GM10266 (cell line): Measurements from ENCODE around the gene MRPL38.
"Not testable (repeated sequence)": the region's sequence is repeated elsewhere in the genome, so short reads cannot be mapped to it uniquely, and the experiment has no call there.

Experiments
- DNase-seq: peaks from one replicate; pipeline ENCODE4 v3.0.0; 2012; ENCODE audit errors: extremely low spot score
- TF ChIP-seq, protein P1 (sequence below): IDR thresholded peaks from 2 replicates; pipeline ENCODE4 v1.5.1; 2012; ENCODE audit warnings: mild to moderate bottlenecking, low read depth; ENCODE audit not compliant: control insufficient read depth, insufficient read depth; ENCODE audit errors: missing control alignments

MRPL38 gene

DNA sequence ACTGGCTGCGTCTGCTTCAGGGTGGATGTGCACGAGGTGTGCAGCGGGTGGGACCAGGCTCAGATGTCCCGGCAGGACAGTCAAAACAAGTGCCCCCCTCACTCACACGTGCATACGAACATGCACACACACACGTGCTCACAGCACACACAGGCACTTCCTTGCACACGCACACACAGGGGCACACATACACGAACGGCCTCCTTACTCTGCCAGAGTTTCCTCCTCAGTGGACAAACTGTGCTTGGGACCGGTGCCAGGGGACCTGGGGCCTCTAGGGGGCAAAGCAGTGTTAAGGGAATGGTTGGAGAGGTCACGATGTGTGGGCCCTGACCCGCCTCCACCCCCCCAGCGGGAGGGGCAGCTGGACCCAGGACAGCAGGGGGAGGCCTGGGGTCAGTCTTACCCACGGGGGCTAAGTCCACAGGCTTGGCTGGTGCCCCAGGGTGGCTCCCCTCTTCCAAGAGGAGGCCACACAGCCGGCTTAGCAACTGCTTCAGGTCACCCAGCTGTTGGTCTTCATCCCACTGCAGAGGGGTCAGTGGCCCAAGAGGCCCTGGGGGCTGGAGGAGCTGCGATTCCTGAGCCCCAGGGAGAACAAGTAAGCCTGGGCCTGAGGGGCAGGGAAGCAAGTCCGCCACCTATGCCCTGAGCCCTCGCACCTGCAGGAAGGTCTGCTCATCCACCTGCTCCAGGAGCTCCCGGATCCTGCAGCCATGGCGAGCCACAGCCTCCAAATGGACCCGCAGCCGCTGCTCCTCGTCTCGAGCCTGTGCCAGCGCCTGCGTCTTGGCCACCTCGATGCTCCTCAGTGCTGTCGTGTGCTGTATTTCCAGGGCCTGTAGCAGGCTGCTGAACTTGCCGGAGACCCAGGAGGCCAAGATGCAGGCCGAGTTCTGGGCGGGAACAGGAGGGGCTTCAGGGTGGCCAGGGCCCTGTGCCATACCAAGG is 12.8 kb downstream of the MRPL38 start:
- TF ChIP-seq, protein P1, sequence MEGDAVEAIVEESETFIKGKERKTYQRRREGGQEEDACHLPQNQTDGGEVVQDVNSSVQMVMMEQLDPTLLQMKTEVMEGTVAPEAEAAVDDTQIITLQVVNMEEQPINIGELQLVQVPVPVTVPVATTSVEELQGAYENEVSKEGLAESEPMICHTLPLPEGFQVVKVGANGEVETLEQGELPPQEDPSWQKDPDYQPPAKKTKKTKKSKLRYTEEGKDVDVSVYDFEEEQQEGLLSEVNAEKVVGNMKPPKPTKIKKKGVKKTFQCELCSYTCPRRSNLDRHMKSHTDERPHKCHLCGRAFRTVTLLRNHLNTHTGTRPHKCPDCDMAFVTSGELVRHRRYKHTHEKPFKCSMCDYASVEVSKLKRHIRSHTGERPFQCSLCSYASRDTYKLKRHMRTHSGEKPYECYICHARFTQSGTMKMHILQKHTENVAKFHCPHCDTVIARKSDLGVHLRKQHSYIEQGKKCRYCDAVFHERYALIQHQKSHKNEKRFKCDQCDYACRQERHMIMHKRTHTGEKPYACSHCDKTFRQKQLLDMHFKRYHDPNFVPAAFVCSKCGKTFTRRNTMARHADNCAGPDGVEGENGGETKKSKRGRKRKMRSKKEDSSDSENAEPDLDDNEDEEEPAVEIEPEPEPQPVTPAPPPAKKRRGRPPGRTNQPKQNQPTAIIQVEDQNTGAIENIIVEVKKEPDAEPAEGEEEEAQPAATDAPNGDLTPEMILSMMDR = no peak

DNA sequence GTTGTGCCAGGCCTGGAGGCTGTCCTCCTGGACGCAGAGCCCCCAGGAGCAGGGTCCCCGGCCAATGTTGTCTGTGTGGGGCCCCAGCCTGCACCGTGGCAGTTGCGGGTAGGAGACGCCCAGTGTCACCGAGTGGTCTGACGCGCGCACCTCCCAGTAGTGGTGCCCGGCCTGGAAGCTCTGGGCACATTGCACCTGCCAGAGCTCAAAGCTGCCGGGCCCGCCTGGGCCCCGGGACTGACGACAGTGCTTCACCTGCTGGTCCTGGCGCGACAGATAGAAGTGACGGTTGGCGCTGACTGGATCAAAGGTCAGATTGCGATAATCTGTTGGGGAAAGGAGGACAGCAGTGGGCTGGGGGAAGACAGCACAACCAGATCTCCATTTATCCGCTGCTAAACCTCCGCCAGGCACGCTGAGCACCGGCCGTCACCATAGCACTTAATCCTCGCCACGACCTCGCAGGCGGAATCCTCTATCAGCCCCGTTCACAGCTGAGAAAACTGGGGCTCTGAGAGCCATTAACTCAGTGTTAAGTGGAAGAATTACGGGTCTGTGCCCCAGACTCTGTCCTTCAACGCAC is 13.6 kb downstream of the MRPL38 start:
- TF ChIP-seq, protein P1 = no peak
- DNase-seq = no peak

More for the DNA sequence above, 12.8 kb downstream of the MRPL38 start:
- no peak for DNase-seq

DNA sequence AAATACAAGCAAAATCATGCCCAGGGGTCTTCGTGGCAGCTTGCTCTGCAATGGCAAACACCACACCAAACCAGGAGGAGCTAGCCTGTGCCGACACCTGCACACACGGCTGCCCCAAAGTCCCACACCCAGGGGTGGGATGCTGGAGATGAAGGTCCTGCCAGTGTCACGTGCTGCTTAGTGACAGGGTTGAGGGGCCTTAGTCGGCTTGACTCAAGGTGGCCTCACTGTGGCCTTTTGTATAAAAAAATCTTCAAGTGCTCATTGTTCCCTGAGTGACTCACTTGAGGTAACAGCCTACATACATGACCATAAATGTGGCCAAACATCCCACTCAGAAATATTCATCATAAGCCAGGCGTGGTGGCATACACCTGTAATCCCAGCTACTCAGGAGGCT is 15.2 kb downstream of the MRPL38 start:
- TF ChIP-seq, protein P1 = no peak
- DNase-seq = no peak

DNA sequence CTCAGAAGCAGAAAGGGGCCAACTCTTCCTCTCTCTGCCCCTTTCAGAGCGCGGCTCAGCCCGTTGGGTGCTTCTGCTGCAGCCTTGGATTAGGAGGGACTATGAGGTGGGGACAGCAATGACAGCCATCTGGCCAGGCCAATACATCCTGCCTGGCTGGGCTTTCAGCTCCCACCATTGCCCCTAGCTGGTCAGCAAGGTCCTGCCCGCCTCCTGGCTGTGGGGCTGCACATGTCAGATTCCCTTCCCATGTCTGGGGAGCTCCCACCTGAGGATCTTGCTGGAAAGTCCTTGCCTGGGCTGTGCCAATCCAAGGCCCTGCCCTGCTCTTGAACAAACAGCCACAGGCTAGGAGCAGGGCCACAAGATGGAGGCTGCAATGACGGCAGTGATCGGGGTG is 16.2 kb downstream of the MRPL38 start:
- TF ChIP-seq, protein P1 = no peak
- DNase-seq = no peak

DNA sequence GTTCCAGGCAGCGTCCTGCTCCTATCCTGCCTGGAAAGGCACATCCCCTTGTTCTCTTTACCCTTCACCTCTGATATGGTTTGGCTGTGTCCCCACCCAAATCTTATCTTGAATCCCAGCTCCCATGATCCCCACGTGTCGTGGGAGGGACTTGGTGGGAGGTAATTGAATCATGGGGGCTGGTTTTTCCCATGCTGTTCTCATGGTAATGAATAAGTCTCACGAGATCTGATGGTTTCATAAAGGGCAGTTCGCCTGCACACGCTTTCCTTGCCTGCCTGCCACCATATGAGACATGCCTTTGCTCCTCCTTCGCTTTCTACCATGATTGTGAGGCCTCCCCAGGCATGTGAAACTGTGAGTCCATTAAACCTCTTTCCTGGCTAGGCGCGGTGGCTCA is 18.8 kb downstream of the MRPL38 start:
- not testable (repeated sequence) for DNase-seq

DNA sequence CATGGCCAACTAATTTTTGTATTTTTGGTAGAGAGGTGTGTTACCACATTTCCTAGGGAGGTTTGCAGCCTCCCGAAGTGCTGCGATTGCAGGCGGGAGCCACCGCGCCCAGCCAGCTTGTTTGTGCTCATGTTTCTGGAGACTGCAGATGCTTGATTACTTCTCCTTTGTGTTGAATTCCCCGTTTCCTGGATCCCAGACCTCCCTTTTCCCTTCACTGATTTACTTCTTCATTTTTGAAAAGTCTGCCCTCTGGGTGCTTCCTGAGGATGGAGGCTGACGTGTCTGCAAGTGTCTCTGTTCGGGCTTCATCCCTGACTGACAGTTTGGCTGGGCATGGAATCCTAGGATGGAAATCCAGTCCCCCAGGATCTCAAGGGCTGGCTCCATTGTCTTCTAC is 19.3 kb downstream of the MRPL38 start:
- TF ChIP-seq, protein P1 = no peak
- no peak for DNase-seq

DNA sequence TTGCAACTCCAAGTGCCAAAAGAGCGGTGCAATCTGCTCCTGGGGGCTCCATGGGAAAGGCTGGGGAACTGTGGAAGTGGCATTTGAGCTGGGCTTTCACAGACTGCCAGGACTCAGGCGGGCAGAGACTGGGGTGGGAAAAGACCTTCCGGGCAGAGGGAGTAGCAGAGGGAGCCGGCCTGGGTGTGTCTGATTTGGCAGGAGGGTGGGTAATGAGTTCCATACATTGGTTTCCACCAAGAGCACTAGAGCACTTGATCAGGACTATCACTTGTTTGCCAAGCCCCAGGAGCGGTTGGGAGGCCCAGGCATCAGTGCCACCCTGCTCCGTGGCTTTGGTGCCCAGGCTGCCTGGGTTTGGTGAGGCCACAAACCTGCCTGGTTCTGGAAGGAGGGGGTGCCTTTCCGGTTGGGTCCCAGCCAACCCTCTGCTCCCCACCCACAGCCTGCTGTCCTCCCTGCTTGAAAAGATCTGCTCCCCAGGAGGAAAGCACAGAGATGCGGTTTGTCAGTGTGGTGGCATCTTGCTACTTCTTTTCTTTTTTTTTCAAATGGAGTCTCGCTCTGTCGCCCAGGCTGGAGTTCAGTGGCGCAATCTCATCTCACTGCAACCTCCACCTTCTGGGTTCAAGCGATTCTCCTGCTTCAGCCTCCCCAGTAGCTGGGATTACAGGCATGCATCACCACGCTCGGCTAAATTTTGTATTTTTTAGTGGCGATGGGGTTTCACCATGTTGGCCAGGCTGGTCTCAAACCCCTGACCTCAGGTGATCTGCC is 22.8 kb downstream of the MRPL38 start:
- no peak for DNase-seq
- TF ChIP-seq, protein P1 = no peak
